Measurements from ENCODE around the gene NRCAM.

GRCh38 chr7:108448584-108449505 lies 7.4 kb downstream of the NRCAM start:
- TF ChIP-seq CTCF (conservative IDR thresholded peaks at IDR 0.05 in 1 of 2, IDR thresholded peaks at IDR 0.05 in 1 of 2; ENCODE audit: extremely low read depth in 1 of 2, insufficient read depth in 1 of 2, low read depth in 1 of 2, low read length in 2 of 2) (no peak), EZH2 (IDR thresholded peaks at IDR 0.05; ENCODE audit: borderline replicate concordance, low read length) (no peak)

All from mammary epithelial cell (primary cell).